IPS DF 6.9 (cell line): ENCODE measurements around the gene PLCG1.

ENCODE experiments used
- DNase-seq: peaks from one replicate; pipeline ENCODE4 v3.0.0-alpha.2; 2013; ENCODE audit warnings: low read depth, low spot score
- H3K27ac ChIP-seq: one replicate; pipeline ENCODE4 v1.5.1; 2013; ENCODE audit warnings: low read length, control low read depth
- H3K27me3 ChIP-seq: 2 replicates; pipeline ENCODE4 v1.6.1; 2013; ENCODE audit warnings: mild to moderate bottlenecking, low read length; ENCODE audit not compliant: control insufficient read depth, insufficient read depth
- H3K36me3 ChIP-seq: 2 replicates; pipeline ENCODE4 v1.6.1; 2013; ENCODE audit warnings: low read length; ENCODE audit not compliant: control insufficient read depth, insufficient read depth
- H3K4me1 ChIP-seq: 2 replicates; pipeline ENCODE4 v1.6.1; 2013; ENCODE audit warnings: low read length; ENCODE audit not compliant: control insufficient read depth, insufficient read depth
- H3K4me3 ChIP-seq: 2 replicates; pipeline ENCODE4 v1.5.1; 2013; ENCODE audit warnings: mild to moderate bottlenecking, low read length
- H3K9me3 ChIP-seq: 2 replicates; pipeline ENCODE4 v1.6.1; 2013; ENCODE audit warnings: low read length, inconsistent platforms; ENCODE audit not compliant: control insufficient read depth, insufficient read depth
- WGBS: extraction: QIAGEN DNeasy Blood & Tissue Kit; methylation state at CpG from one replicate; pipeline ENCODE4 v1.1.7; 2013; ENCODE audit warnings: mixed read lengths, missing lambda C conversion rate; ENCODE audit not compliant: insufficient read length, insufficient coverage; 5-methylcytosine and 5-hydroxymethylcytosine counted together

PLCG1 gene

DNA sequence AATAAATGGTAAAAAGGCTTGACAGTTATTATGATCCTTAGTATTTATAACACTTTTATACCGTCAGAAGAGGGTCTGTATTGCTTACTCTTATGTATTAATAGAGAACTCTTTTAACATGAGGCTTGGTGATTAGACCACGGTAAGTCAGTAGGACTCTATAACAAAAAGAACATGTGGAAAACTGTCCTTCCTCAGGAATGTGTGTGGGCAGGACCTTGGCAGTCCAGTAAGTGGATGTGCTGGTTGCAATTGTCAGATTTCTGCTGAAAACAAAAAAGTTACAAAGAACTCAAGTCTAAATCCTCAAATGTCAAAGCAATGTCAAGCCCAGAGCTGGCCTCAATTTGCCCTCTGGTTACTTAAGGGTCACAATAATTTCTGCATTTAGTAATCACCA, 81.1 kb downstream of the PLCG1 start:
- DNase-seq, result no peak
- no peak overlapping the region for H3K4me3 ChIP-seq
- H3K27ac ChIP-seq, result no peak overlapping the region
- no peaks in the 10 kb centered on the region for H3K9me3 ChIP-seq
- H3K27me3 ChIP-seq, result no peaks in the 10 kb centered on the region
- WGBS, result no CpG with 5 or more reads among the region's 2 CpGs
- no peaks in the 10 kb centered on the region for H3K36me3 ChIP-seq
- H3K4me1 ChIP-seq, result no peaks in the 10 kb centered on the region

DNA sequence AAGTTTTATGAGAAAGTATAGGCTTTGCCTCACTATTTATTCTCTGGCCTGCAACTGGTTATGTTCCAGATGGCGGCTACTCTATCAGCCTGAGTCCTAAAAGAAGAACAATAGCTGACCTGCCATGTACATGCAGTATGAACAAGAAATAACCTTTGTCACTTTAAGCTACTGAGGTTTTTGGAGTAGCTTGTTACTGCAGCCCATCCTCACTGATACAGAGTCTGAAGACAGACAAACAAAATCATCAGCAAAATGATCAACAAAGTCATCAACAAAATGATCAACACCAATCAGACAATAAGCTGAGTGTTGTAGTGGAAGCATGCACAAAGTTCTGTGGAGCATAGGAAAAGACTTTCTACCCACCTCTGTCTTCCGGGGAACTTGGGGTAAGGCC, 82.5 kb downstream of the PLCG1 start:
- Histone ChIP-seq H3K27ac (no peak overlapping the region), H3K4me3 (no peak overlapping the region), H3K27me3 (no peaks in the 10 kb centered on the region), H3K4me1 (no peaks in the 10 kb centered on the region), H3K9me3 (no peaks in the 10 kb centered on the region), H3K36me3 (no peaks in the 10 kb centered on the region)
- no CpG with 5 or more reads among the region's 2 CpGs for WGBS
- no peak for DNase-seq

DNA sequence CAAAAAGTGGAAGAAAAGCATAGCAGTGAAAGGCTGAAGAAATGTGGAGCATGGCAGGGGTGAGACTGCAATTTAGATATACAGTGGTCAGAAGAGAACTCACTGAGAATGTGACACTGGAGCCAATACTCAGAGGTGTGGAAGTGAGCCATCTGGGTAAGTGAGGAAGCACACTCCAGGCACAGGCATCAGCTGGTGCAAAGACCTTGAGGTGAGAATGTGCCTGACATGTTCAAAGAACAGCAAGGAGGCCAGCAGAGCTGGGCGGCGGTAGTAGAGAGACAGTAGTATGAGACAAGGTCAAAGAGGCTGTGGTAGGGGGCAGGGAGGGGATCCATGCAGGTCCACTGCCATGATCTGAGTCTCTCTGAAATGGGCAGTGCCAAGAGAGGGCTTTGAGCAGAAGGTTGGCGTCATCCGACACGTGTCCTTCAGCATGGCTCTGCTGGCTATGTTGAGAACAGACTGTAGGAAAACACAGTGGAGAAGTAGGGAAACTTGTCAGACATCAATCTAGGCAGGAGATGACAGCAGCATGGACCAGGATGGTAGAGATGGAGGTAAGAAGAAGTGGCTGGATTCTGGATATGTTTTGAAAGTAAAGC, 84.4 kb downstream of the PLCG1 start:
- Histone ChIP-seq H3K4me1 (no peaks in the 10 kb centered on the region), H3K4me3 (no peak overlapping the region), H3K36me3 (no peaks in the 10 kb centered on the region), H3K27ac (no peak overlapping the region), H3K27me3 (no peaks in the 10 kb centered on the region), H3K9me3 (no peaks in the 10 kb centered on the region)
- DNase-seq, result no peak
- no CpG with 5 or more reads among the region's 5 CpGs for whole genome bisulfite sequencing

DNA sequence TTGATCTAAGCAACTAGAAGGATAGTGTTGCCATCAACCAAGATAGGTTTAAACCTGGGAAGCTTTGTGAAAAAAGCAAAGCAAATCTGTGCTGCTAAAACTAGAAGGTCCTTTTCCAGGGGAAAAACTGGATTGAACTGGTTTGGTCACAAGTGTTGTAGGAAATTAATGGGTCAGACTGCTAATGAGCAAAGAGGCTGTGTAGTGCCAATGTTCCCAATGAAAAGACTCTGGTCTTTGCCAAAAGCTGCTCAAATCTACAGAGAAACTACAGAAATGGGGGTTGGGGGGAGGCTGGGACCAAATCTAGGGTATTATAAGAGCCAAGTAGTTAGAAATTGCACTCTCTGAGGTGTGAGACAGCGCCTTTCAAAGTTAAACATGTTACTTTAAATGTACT, 85.0 kb downstream of the PLCG1 start:
- DNase-seq, result no peak
- H3K36me3 ChIP-seq, result no peaks in the 10 kb centered on the region
- H3K4me1 ChIP-seq, result no peaks in the 10 kb centered on the region
- no peaks in the 10 kb centered on the region; the same call in 1 of the 2 replicates for H3K27me3 ChIP-seq
- no peaks in the 10 kb centered on the region for H3K9me3 ChIP-seq
- WGBS, result no CpG with 5 or more reads among the region's 1 CpG
- H3K27ac ChIP-seq, result no peak overlapping the region
- no peak overlapping the region for H3K4me3 ChIP-seq

DNA sequence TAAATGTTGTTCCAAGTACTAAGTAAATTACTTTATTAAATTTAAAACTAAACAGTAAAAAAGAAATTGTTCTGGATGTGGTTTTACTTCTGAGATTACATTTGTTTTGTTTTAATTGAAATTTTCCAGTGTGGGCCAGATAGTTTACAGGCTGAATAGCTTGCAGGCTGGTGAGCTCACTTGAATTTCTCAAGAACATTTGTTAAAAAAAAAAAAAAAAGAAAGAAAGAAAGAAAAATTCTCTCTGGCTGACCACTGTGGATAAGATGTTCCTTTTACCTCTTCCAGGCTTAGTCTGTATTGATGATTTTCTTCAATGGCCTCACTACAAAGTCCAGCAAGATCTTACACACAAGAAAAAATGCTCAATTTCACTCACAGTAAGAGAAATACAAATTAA, 85.4 kb downstream of the PLCG1 start:
- no peaks in the 10 kb centered on the region; the same call in 1 of the 2 replicates for H3K27me3 ChIP-seq
- no peak for DNase-seq
- H3K9me3 ChIP-seq, result no peaks in the 10 kb centered on the region
- H3K27ac ChIP-seq, result no peak overlapping the region
- H3K4me3 ChIP-seq, result no peak overlapping the region
- no peaks in the 10 kb centered on the region for H3K36me3 ChIP-seq
- H3K4me1 ChIP-seq, result no peaks in the 10 kb centered on the region

DNA sequence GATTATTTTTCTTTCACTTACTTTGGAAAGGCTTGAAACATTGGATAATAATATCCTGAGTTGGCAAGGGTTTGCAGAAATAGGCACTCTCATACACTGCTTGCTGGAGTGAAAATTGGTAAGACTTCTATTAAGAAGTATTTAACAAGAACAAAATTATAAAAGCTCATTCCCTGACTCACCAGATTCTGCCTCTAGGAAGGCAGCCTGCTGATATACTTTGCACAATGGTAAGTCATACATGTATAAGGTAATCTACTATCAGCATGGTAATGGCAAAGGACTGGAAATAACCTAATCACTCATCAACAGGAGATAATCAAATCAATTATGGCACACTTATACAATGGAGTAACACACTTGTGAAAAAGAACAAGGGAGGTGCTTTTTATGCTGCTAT, 85.8 kb downstream of the PLCG1 start:
- H3K27ac ChIP-seq, result no peak overlapping the region

DNA sequence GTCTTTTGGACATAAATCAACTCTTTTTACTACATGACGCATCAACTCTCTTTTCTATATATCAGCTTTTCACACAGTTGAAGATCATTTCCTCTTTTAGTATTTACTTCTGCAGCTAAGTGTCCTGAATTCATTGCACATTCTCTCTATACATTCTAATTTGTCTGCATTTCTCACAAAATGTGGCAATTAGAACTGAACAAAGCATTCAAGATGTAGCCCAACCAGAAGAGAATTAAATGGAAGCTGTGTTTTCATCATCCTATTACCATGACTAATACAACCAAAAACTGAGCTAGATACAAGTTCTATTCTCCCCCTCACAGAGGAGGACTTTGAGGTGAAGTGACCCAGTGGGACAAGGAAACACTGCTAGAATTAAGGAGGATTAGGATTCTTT, 86.9 kb downstream of the PLCG1 start:
- no peaks in the 10 kb centered on the region for H3K4me1 ChIP-seq
- DNase-seq, result no peak
- H3K27ac ChIP-seq, result no peak overlapping the region
- no peak overlapping the region for H3K4me3 ChIP-seq
- H3K36me3 ChIP-seq, result no peaks in the 10 kb centered on the region
- no CpG with 5 or more reads among the region's 1 CpG for WGBS
- no peaks in the 10 kb centered on the region; the same call in 1 of the 2 replicates for H3K27me3 ChIP-seq
- no peaks in the 10 kb centered on the region for H3K9me3 ChIP-seq

More for the DNA sequence above, 85.8 kb downstream of the PLCG1 start:
- Histone ChIP-seq H3K4me3 (no peak overlapping the region), H3K36me3 (no peaks in the 10 kb centered on the region), H3K4me1 (no peaks in the 10 kb centered on the region), H3K27me3 (no peaks in the 10 kb centered on the region; the same call in 1 of the 2 replicates), H3K9me3 (no peaks in the 10 kb centered on the region)
- no peak for DNase-seq

DNA sequence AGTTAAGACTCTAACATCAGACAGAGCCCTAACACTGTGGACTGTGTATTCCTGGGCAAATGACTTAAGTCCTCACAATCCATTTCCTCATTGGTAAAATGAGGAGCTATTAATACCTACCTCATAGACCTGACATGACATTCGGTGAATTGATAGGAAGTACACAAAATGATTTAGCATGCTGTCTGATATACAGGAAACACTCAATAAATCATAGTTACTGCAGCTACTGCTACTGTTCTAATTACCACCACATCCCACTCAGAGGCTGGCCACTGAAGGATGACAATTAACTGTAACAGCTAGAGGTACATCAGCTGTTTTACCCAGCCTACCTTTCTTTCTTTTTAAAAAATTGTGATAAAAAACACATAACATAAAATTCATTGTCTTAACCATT, 87.7 kb downstream of the PLCG1 start:
- no peak for DNase-seq
- Histone ChIP-seq H3K4me1 (no peaks in the 10 kb centered on the region), H3K27me3 (no peaks in the 10 kb centered on the region; the same call in 1 of the 2 replicates), H3K4me3 (no peak overlapping the region), H3K27ac (no peak overlapping the region), H3K9me3 (no peaks in the 10 kb centered on the region), H3K36me3 (no peaks in the 10 kb centered on the region)
- WGBS, result no CpG with 5 or more reads among the region's 1 CpG

DNA sequence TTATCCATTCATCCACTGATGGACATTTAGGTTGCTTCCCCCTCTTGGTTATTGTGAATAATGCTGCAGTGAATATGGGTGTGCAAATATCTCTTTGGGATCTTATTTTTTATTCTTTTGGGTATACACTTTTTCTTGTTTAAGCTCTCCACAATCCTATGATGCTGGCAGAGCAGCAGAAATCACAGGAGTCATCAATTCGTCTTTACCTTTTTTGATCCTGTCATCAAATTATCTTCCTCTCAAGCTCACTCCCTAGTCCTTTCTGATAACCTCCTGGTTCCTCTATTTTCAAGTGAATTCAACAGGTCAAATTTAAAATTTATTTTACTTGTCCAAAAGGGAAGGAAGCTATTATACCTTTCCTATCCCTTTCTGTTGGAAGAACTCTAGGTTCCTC, 89.1 kb downstream of the PLCG1 start:
- Histone ChIP-seq H3K9me3 (no peaks in the 10 kb centered on the region), H3K27me3 (no peaks in the 10 kb centered on the region; the same call in 1 of the 2 replicates), H3K4me1 (no peaks in the 10 kb centered on the region), H3K27ac (no peak overlapping the region), H3K36me3 (no peaks in the 10 kb centered on the region), H3K4me3 (no peak overlapping the region)
- no peak for DNase-seq
- WGBS, result no CpG with 5 or more reads among the region's 1 CpG
